Stimulated activated naive CD8-positive, alpha-beta T cell treated with anti-CD3 and anti-CD28 coated beads, Interleukin-15, amount 100 ng/mL, for 72 hours (primary cell): ENCODE data around the gene DNAH1.

ENCODE experiments used
- ATAC-seq: fragments of 150-1000 bp; cut with Tn5 transposase; 2 replicates; pipeline ENCODE4 v1.10.0; 2021; ENCODE audit warnings: mild to moderate bottlenecking, moderate library complexity
- DNase-seq, 2 donors: peaks; one replicate each; pipeline ENCODE4 v3.0.0; 2021 to 2022
- H3K27ac Mint-ChIP-seq, 2 donors: one replicate each; pipeline ENCODE4 v1.8.0; 2022; ENCODE audit warnings: mild to moderate bottlenecking in 2 of 2, mixed read lengths in 2 of 2, moderate library complexity in 2 of 2
- H3K27me3 Mint-ChIP-seq: one replicate; pipeline ENCODE4 v1.8.0; 2022; ENCODE audit warnings: mixed read lengths
- H3K4me1 Mint-ChIP-seq: one replicate; pipeline ENCODE4 v1.8.0; 2022; ENCODE audit warnings: mild to moderate bottlenecking, mixed read lengths
- H3K4me3 Mint-ChIP-seq, 2 donors: one replicate each; pipeline ENCODE4 v1.8.0; 2022; ENCODE audit warnings: mild to moderate bottlenecking in 2 of 2, mixed read lengths in 2 of 2, moderate library complexity in 1 of 2
- H3K9me3 Mint-ChIP-seq, 2 donors: one replicate each; pipeline ENCODE4 v1.8.0; 2022; ENCODE audit warnings: mixed read lengths in 2 of 2

DNAH1 gene

DNA sequence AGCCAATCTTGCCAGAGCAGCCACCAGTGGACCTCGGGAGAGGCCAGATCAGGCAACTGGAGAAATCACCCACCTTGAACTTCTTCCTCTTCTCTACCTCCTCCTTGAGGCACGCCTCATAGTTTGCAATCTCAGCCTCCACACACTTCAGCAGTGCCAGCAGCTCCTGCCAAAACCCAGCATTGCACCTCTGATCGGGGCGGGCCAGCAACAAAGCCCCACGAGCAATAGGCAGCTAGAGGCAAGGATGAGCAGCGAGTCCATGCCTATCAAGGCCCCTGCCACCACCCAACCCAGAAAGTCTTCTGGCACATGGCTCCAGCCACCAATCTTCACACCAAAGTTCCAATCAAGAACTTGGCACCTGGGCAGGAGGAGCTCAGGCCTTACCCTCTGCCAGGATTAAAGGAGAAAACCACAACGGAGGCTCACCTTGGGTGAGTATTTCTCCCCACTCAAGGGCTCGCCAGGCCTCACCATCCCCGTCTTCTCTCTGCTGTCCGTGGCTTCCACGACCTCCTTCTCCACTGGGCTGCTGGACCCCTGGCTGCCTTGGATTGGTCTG is 86.7 kb downstream of the DNAH1 start:
- ATAC-seq = no peak
- no peaks in the 10 kb centered on the region for H3K27me3 Mint-ChIP-seq
- H3K9me3 Mint-ChIP-seq = no peaks in the 10 kb centered on the region
- peaks cover 13% of the 10 kb centered on the region for H3K4me1 Mint-ChIP-seq
- peak overlapping the region; percentile 9 to 93 for H3K27ac Mint-ChIP-seq
- no peak for DNase-seq
- no peak overlapping the region for H3K4me3 Mint-ChIP-seq

DNA sequence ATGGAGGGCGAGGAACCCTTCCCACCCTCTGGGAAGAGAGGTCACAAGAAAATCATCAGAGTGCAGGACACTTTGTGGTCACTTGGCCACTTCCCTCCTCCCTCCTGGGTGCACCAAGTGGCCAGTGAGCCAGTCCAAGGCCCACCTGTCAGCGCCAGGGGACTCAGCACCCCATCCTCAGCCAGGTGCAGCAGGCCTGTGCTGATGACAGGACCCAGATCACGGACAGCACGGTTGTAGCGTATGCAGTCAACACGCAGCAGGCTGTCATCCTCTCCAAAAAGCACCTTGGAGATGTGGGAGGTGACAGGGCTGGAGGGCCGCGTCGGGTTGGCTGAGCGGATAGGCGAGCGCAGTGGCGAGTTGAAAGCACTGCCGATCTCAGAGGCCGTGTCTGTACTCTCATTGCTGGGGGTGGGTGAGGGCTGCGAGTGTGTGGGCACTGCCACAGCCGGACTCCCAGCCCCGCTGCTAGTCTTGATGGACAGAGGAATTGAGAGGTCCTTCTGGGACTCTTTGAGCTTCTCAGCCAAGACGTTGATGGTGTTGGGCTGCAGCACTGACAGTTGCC is 87.2 kb downstream of the DNAH1 start:
- Mint-ChIP-seq H3K4me3 (no peak overlapping the region), H3K27ac (peak overlapping the region; percentile 9 to 93), H3K9me3 (no peaks in the 10 kb centered on the region), H3K4me1 (peaks cover 19% of the 10 kb centered on the region), H3K27me3 (no peaks in the 10 kb centered on the region)
- DNase-seq (no peak), ATAC-seq (no peak)

GRCh38 chr3:52403955-52404354 is 87.8 kb downstream of the DNAH1 start:
- Mint-ChIP-seq H3K4me1 (peaks cover 25% of the 10 kb centered on the region), H3K9me3 (no peaks in the 10 kb centered on the region), H3K27ac (no peak overlapping the region), H3K27me3 (no peaks in the 10 kb centered on the region), H3K4me3 (no peak overlapping the region)
- DNase-seq (no peak), ATAC-seq (no peak)

- H3K9me3 Mint-ChIP-seq = no peaks in the 10 kb centered on the region
- ATAC-seq (no peak), DNase-seq (no peak)
- peaks cover 29% of the 10 kb centered on the region for H3K4me1 Mint-ChIP-seq
- H3K4me3 Mint-ChIP-seq = no peak overlapping the region
- H3K27ac Mint-ChIP-seq = peak overlapping the region in 1 of 2 donors; percentile 81
- H3K27me3 Mint-ChIP-seq = no peaks in the 10 kb centered on the region
These were observed 88.3 kb downstream of the DNAH1 start for GRCh38 chr3:52404391-52404790.

GRCh38 chr3:52405066-52405465 is 88.9 kb downstream of the DNAH1 start:
- DNase-seq (no peak), ATAC-seq (no peak)
- Mint-ChIP-seq H3K27me3 (no peaks in the 10 kb centered on the region), H3K4me1 (peaks cover 30% of the 10 kb centered on the region), H3K27ac (peak overlapping the region; percentile 61 to 82), H3K4me3 (no peak overlapping the region), H3K9me3 (no peaks in the 10 kb centered on the region)

DNA sequence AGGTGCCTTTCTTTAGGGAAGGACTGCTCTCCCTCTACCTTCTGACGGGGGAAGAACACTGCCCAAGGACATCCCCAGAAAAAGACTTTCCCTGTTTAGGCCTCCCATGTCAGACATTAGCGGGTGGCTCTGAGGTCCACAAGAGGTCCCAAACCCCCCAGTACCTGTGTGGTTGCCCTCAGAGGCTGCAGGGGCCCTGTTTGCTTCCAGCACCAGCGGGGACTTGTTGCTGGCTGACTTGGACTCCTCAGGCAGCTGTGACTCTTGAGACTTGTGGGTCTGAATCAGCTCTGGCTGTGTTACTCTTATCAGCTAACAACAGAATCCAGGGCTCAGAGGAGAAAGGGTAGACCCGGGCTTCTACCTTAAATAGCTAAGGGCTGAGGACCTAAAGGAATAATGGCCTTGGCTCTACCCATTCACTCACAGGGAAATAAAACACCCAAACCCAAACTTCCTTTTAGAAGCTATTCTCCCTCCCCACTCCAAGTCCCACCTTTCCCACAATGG is 89.5 kb downstream of the DNAH1 start:
- DNase-seq = no peak
- no peak overlapping the region for H3K4me3 Mint-ChIP-seq
- peaks cover 30% of the 10 kb centered on the region for H3K4me1 Mint-ChIP-seq
- H3K27me3 Mint-ChIP-seq = no peaks in the 10 kb centered on the region
- H3K9me3 Mint-ChIP-seq = no peaks in the 10 kb centered on the region
- peak overlapping the region; percentile 61 to 82 for H3K27ac Mint-ChIP-seq
- no peak for ATAC-seq

GRCh38 chr3:52406231-52406661 is 90.1 kb downstream of the DNAH1 start:
- H3K4me1 Mint-ChIP-seq = peaks cover 32% of the 10 kb centered on the region
- no peaks in the 10 kb centered on the region for H3K9me3 Mint-ChIP-seq
- DNase-seq = no peak
- no peak overlapping the region for H3K4me3 Mint-ChIP-seq
- no peak overlapping the region for H3K27ac Mint-ChIP-seq
- no peak for ATAC-seq
- no peaks in the 10 kb centered on the region for H3K27me3 Mint-ChIP-seq

DNA sequence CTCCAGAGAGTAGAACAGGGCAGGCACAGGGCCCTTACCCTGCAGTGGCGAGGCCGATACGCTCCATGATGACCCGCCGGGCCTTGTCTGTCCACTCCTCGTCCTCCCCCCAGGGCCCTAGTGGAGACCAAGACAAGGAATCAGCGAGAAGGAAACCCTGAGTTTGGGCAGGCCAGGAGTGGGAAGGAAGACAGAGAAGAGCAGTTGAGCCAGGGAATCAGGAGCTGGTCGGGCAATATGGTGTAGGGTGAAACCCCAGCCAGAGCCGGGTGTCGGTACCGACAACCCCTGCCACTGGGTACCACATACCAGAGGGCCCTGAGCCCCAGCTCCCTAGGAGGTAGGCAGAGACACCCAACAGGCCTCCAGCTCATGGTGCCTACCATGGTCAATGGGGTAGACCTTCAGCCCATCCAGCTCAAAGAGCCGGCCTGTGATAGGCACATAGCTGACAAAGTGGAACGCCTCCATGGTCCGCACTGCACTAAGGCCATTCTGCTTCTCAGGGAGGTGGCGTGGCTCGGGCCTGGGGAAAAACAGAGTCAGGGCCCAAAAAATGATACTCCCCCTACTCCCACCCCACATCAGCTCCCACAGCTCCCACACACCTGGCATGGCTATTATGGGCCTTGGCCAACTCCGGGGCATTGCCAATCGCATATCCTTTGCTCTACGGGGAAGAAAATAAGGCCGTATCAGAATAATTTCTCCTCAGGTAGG is 90.8 kb downstream of the DNAH1 start:
- ATAC-seq = no peak
- Mint-ChIP-seq H3K4me1 (peaks cover 39% of the 10 kb centered on the region), H3K9me3 (no peaks in the 10 kb centered on the region), H3K4me3 (no peak overlapping the region), H3K27ac (peak overlapping the region in 1 of 2 donors; percentile 2), H3K27me3 (no peaks in the 10 kb centered on the region)
- no peak for DNase-seq

DNA sequence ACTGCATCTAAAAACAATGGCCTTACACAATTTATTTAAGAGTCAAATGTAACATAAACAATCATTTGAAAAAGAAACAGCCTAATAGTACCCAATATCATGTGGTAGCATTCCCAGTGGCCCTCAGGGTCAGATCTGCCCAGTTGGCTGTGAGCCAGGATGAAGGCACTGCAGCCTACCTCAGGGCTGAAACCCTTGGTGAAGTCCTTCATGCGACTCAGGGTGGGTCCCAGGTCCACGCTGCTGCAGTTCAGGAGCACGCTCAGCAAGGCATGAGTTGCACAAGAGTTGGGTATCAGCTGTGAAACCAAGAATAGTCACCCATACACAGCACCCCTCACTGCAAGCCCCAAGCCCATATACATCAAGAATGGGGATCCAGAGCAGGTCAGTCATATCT is 91.7 kb downstream of the DNAH1 start:
- H3K4me3 Mint-ChIP-seq = peak overlapping the region; percentile 93 to 97
- no peaks in the 10 kb centered on the region for H3K9me3 Mint-ChIP-seq
- DNase-seq (no peak), ATAC-seq (no peak)
- no peak overlapping the region for H3K27ac Mint-ChIP-seq
- no peaks in the 10 kb centered on the region for H3K27me3 Mint-ChIP-seq
- peaks cover 44% of the 10 kb centered on the region for H3K4me1 Mint-ChIP-seq

DNA sequence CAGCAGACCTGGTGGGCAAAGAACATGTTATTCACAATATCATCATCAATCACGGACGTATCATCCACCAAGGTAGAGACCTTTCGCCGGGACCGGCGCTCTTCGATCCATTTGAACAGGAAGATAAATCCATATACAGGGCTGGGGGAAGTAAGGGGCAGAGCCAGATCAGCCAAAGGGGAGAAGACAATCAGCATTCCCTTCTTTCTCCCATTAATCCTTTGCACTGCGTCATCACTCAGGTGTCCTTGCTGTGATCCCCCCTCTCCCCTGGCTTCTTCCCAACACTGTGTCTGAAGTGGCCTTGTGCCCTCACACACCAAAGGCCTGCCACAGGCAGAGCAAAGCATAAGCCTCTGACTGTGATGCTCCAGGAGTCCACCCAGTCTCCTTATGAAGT is 92.3 kb downstream of the DNAH1 start:
- H3K4me3 Mint-ChIP-seq = peak overlapping the region; percentile 93 to 97
- no peak for DNase-seq
- H3K9me3 Mint-ChIP-seq = no peaks in the 10 kb centered on the region
- H3K4me1 Mint-ChIP-seq = peaks cover 50% of the 10 kb centered on the region
- H3K27ac Mint-ChIP-seq = peak overlapping the region; percentile 43 to 92
- H3K27me3 Mint-ChIP-seq = no peaks in the 10 kb centered on the region
- ATAC-seq = no peak

- Mint-ChIP-seq H3K4me3 (no peak overlapping the region), H3K9me3 (no peaks in the 10 kb centered on the region), H3K27ac (no peak overlapping the region), H3K4me1 (peaks cover 21% of the 10 kb centered on the region), H3K27me3 (no peaks in the 10 kb centered on the region)
- DNase-seq (no peak), ATAC-seq (no peak)
These were observed 99.7 kb downstream of the DNAH1 start for GRCh38 chr3:52415800-52416199.

GRCh38 chr3:52420388-52420787 is 104.3 kb downstream of the DNAH1 start:
- ATAC-seq = no peak
- Mint-ChIP-seq H3K27me3 (no peaks in the 10 kb centered on the region), H3K4me1 (no peaks in the 10 kb centered on the region), H3K27ac (no peak overlapping the region), H3K9me3 (no peaks in the 10 kb centered on the region), H3K4me3 (no peak overlapping the region)
- no peak for DNase-seq

GRCh38 chr3:52422669-52423068 is 106.5 kb downstream of the DNAH1 start:
- Mint-ChIP-seq H3K4me3 (no peak overlapping the region), H3K4me1 (no peaks in the 10 kb centered on the region), H3K9me3 (no peaks in the 10 kb centered on the region), H3K27me3 (no peaks in the 10 kb centered on the region), H3K27ac (no peak overlapping the region)
- DNase-seq (no peak), ATAC-seq (no peak)

GRCh38 chr3:52423173-52423572 is 107.1 kb downstream of the DNAH1 start:
- DNase-seq (no peak), ATAC-seq (no peak)
- no peaks in the 10 kb centered on the region for H3K9me3 Mint-ChIP-seq
- no peaks in the 10 kb centered on the region for H3K4me1 Mint-ChIP-seq
- peaks cover 4% of the 10 kb centered on the region for H3K27me3 Mint-ChIP-seq
- H3K27ac Mint-ChIP-seq = no peak overlapping the region
- H3K4me3 Mint-ChIP-seq = no peak overlapping the region

DNA sequence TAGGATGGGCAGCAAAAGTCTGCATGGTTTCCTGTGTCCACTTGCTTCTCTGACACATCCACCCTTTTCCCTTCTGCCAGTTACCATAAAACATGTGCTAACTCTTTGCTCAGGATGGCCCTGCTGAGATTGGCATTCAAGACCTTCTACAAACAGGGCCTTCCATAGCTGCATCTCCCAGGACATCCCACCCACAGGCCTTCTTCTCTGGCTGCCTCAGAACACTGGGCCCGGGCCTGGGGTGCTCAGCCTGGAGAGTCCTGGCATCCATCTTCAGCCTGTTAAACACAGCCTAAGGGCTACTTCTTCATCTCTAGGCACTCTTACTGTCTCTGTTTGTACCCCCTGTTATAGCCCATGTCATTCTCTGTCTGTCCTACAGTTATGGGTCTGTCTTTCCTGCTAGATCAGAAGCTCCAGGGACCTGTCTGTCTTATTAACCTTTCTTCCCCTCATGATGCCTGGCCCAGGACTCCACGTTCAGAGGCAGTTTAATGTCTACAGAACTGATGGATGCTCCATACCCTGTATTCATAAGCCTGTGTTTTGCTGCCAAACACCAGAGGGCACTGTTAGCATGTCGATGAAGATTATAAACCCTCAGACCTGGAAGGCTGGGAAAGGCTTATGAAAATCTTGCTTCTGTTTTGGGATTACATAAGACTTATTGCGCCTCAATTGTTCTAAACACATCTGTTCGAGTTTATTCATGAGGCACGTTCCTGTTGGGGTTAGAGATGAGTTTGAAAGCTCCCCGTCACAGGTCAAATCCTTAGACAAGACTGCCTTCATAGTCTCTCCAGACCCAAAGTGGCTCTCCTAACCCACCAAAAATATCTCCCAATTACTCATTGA is 112.3 kb downstream of the DNAH1 start:
- Mint-ChIP-seq H3K27me3 (peaks cover 6% of the 10 kb centered on the region), H3K4me3 (no peak overlapping the region)
- no peak for DNase-seq

More for the DNA sequence above, 112.3 kb downstream of the DNAH1 start:
- peak; percentile 79 for ATAC-seq
- no peaks in the 10 kb centered on the region for H3K9me3 Mint-ChIP-seq
- H3K27ac Mint-ChIP-seq = peak overlapping the region in 1 of 2 donors; percentile 3
- H3K4me1 Mint-ChIP-seq = no peaks in the 10 kb centered on the region
